ENCODE results near the gene BHLHE40. TPM values are rescaled to one million over a fixed set of nuclear protein-coding genes. Genes with fewer than 3 reads are reported as not detected.
A peak's percentile ranks its signal among the peaks of the same experiment; 100 is the strongest.

BHLHE40 gene
- total RNA-seq, 3 donors from 2014 or later: 40.2 to 45.5 (median 42.9) TPM

- Histone ChIP-seq H3K36me3 (ENCODE audit: low read depth) (no peaks in the 10 kb centered on the region), H3K9me3 (no peaks in the 10 kb centered on the region), H3K4me1 (ENCODE audit: low read depth) (peaks cover 21% of the 10 kb centered on the region), H3K4me3 (no peak overlapping the region)
- DNase-seq (no peak), ATAC-seq (no peak)
- intact Hi-C loops (cut with DNase I, micrococcal nuclease): no loop called here
- TF ChIP-seq CTCF (IDR thresholded peaks at IDR 0.05): no peak
These were observed 8.5 kb downstream of the BHLHE40 start for GRCh38 chr3:4987538-4988296.

GRCh38 chr3:4988983-4989834 is 10.0 kb downstream of the BHLHE40 start:
- Histone ChIP-seq H3K4me1 (ENCODE audit: low read depth) (peaks cover 16% of the 10 kb centered on the region), H3K36me3 (ENCODE audit: low read depth) (no peaks in the 10 kb centered on the region), H3K9me3 (no peaks in the 10 kb centered on the region), H3K4me3 (no peak overlapping the region)
- no peak for TF ChIP-seq CTCF (IDR thresholded peaks at IDR 0.05)
- peak; percentile 41 for ATAC-seq
- intact Hi-C loops (cut with DNase I, micrococcal nuclease): no loop called here
- peak; percentile 69 to 72 (median 69) for DNase-seq

GRCh38 chr3:4990069-4990468 is 10.8 kb downstream of the BHLHE40 start:
- ATAC-seq (no peak), DNase-seq (no peak)
- no peaks in the 10 kb centered on the region for H3K36me3 ChIP-seq (ENCODE audit: low read depth)
- no peak for TF ChIP-seq CTCF (IDR thresholded peaks at IDR 0.05)
- H3K4me1 ChIP-seq (ENCODE audit: low read depth): peaks cover 8% of the 10 kb centered on the region
- intact Hi-C loops (cut with DNase I, micrococcal nuclease): no loop called here
- no peak overlapping the region for H3K4me3 ChIP-seq
- H3K9me3 ChIP-seq: no peaks in the 10 kb centered on the region

GRCh38 chr3:4992118-4992517 is 12.9 kb downstream of the BHLHE40 start:
- Histone ChIP-seq H3K4me1 (ENCODE audit: low read depth) (no peaks in the 10 kb centered on the region), H3K4me3 (no peak overlapping the region), H3K36me3 (ENCODE audit: low read depth) (no peaks in the 10 kb centered on the region), H3K9me3 (no peaks in the 10 kb centered on the region)
- TF ChIP-seq CTCF (IDR thresholded peaks at IDR 0.05): no peak
- ATAC-seq: no peak
- intact Hi-C loops (cut with DNase I, micrococcal nuclease): no loop called here
- DNase-seq: no peak

GRCh38 chr3:4993276-4994143 is 14.3 kb downstream of the BHLHE40 start:
- TF ChIP-seq CTCF (IDR thresholded peaks at IDR 0.05): no peak
- intact Hi-C loops (cut with DNase I, micrococcal nuclease): no loop called here
- DNase-seq (peak in 1 of 3 donors; percentile 0), ATAC-seq (no peak)
- Histone ChIP-seq H3K36me3 (ENCODE audit: low read depth) (no peaks in the 10 kb centered on the region), H3K4me1 (ENCODE audit: low read depth) (no peaks in the 10 kb centered on the region), H3K4me3 (no peak overlapping the region), H3K9me3 (no peaks in the 10 kb centered on the region)

Data from mucosa of descending colon (tissue), 3 donors.